Measurements from ENCODE around the gene ANKLE1.

GRCh38 chr19:17328517-17329365 is 47.0 kb downstream of the ANKLE1 start:
- TF ChIP-seq EZH2phosphoT487 (IDR thresholded peaks at IDR 0.05; ENCODE audit: insufficient read depth, low read depth) (no peak), EZH2 (IDR thresholded peaks at IDR 0.05; ENCODE audit: insufficient read depth, poor library complexity, severe bottlenecking) (no peak)
